Measurements from ENCODE around the gene HSD11B2.

HSD11B2 gene

DNA sequence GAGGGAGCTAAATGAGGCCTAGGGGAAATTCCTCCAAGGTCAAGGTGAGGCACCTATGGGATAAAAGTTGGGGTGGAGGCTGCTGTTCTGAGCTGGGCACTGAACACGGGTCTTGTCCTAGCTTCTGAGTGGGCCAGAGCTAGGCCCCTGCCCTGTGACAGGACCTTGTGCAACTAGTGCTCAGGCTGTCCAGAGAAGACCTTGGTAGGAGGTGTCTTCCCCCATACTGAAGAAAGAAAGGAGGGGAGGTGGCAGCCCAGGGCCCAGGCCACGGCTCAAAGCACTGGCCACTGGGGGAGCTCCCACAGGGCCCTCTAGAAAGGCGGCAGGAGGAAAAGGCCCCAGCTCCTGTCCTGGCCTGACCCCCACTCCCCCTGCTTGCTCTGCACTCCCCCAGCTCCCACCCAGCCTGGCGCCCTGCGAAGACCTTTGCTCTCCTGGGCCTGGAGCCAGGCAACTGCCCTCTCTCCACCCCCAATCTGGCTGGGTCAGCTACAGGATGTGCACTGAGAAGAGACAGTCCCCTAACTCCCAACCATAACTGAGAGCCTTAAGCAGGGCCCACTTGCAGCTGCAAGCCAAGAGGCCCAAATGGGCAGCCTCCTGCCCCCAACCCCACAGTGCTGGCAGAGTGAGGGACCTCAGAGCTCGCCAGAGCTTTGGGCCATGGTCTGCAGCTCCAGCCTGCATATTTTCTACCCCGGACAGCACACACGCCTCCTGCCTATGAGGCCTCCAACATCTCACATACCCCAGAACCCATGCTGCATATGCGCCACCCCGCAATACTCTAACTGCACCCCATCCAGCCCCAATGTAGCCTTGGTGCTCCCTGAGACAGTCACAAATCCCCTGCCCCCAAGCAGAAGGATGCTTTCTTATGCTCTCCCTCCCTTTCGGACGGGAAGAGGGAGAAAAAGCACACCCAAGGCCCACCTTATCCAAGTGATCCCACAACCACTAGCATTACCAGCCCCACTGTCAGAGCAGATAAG is 15.3 kb downstream of the HSD11B2 start:
- H3K4me3 ChIP-seq (ENCODE audit: low read depth, low read length), result no peak overlapping the region
- DNase-seq (ENCODE audit: low read depth), result no peak

DNA sequence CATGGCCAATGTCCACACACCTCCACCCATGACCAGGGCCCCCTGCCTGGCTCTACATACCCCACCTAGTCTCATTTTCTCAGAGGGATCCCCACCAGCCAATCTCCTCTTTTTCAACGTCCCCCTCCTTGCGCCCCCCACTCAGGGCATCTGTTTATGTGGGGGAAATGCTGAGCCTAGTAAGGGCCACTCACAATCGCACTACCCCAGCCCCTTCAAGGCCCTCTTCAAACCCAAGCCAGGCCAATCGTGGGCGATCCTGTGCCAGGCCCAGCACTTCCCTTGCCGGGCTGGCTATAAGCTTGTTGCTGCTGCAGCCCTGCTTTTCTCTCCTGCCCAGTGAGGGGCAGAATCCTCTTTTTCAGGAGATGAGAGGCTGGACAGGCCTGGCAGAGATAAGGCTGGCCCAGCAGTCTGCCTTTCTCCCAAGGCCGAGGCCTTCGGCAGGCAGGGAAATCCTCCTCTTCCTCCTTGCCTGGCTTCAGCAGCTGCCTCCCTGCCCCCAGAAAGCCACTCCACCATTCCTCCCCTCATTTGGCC is 16.1 kb downstream of the HSD11B2 start:
- DNase-seq (ENCODE audit: low read depth), result no peak
- H3K4me3 ChIP-seq (ENCODE audit: low read depth, low read length), result no peak overlapping the region

DNA sequence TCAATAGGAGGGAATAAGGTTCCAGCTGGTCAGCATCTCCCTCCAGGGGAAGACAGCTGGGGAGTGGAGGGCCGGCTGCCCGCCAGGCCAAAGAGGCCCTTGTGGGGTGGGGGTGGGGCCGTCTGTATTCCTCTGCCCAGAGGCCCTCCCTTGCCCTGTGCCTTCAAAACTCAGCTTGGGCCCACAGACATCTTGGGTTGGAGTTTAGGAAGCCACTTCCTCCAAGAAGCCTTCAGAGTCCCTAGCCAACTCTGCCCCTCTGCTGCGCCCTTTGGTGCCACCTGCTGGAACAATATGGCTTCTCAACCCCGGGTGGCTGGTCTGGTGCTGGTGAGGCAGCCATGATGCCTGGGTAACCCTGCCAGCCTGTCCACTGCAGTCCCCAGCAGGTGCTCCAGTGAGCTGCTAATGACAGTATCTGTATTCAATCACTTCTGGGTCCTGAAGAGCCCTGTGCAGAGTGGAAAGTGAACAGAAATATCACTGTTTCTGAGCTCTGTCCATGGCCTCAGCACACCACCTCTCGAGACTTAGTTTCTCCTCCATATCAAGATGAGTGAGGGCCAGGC is 16.7 kb downstream of the HSD11B2 start:
- no peak for DNase-seq (ENCODE audit: low read depth)
- no peak overlapping the region for H3K4me3 ChIP-seq (ENCODE audit: low read depth, low read length)

DNA sequence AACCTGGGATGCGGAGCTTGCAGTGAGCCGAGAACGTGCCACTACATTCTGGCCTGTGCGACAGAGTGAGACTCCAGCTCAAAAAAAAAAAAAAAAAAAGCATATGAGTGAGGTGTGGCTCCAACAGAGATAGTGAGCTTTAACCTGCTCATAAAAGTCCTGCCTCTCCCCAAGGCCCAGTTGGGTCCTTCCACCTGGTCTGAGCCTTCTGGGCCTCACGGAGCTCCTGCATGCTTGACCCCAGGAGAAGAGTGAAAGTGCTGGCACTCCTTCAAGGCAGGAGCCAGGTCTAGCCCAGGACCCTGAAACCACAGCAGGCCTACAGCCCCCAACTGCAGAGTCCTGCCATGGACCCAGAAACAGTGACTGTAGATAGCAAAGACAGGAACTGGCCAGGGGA is 17.7 kb downstream of the HSD11B2 start:
- H3K4me3 ChIP-seq (ENCODE audit: low read depth, low read length), result no peak overlapping the region

DNA sequence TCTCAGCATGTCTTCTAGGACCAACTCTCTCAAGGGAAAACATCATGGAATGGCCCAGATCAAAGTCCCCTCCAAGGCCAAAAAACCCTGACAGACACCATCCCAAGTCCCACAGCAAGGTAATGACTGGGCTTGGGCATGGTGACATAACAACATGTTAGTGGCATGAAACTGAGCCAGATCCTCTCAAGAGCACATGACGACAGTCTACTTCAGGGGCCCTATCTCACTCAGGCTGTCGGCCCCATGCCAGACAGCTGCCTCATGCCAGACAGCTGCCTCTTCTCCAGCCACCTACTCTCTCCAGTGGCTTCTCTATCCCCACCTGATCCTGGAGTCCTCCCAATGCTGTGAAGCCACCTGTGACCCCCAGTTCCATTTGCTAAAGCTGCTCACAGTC is 18.4 kb downstream of the HSD11B2 start:
- no peak overlapping the region for H3K4me3 ChIP-seq (ENCODE audit: low read depth, low read length)
- DNase-seq (ENCODE audit: low read depth), result no peak

More for the DNA sequence above, 17.7 kb downstream of the HSD11B2 start:
- DNase-seq (ENCODE audit: low read depth), result no peak

DNA sequence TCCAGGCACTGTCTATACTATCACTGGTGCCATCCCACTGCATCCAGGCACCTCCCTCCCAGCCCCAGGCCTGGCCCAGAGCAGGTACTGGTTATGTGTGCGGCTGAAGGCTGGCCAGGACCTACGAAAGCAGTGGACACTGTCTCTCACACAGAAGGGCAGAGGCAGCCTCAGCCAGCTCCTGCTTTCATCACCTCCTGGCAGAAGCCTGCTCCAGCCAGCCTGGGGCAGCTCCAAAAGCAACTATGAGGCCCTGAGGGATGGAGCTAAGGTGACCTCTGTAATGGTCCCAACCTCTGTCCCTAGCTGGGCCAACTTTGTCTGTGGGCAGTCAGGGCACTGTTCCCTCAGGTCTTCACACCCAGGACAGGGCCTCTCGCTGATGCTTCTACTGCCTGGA is 18.8 kb downstream of the HSD11B2 start:
- no peak overlapping the region for H3K4me3 ChIP-seq (ENCODE audit: low read depth, low read length)
- DNase-seq (ENCODE audit: low read depth), result no peak

DNA sequence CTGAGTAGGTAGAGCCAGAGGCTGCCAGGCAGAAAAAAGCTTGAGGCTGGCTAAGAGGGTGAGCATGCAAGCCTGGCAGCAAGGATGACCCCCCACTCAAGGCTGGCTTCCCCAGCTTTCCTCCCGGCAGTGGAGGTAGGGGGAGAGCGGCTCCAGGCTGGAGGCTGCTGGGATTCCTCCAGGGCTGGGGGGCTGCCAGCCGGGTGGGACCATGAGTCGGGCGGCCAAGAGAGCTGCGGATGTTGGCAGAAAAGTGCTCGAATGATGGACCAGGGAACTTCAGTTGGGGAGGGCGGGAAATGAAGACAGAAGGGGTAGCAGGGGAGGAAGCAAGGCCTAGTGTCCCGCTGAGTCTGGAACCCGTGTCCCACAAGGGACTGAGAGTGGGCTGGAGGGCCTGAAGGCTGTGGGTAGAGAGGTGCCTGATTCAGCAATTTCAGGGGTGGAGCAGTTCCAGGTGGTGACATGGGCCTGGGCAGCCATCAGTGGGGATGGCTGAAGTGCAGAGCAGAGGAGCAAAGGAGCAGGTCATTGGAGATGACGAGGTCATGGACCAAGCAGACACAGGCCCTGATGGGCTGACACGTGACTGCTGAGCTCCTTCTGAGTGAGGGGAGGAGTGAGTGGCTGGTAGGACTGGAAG is 20.3 kb downstream of the HSD11B2 start:
- no peak overlapping the region for H3K4me3 ChIP-seq (ENCODE audit: low read depth, low read length)
- DNase-seq (ENCODE audit: low read depth), result no peak

DNA sequence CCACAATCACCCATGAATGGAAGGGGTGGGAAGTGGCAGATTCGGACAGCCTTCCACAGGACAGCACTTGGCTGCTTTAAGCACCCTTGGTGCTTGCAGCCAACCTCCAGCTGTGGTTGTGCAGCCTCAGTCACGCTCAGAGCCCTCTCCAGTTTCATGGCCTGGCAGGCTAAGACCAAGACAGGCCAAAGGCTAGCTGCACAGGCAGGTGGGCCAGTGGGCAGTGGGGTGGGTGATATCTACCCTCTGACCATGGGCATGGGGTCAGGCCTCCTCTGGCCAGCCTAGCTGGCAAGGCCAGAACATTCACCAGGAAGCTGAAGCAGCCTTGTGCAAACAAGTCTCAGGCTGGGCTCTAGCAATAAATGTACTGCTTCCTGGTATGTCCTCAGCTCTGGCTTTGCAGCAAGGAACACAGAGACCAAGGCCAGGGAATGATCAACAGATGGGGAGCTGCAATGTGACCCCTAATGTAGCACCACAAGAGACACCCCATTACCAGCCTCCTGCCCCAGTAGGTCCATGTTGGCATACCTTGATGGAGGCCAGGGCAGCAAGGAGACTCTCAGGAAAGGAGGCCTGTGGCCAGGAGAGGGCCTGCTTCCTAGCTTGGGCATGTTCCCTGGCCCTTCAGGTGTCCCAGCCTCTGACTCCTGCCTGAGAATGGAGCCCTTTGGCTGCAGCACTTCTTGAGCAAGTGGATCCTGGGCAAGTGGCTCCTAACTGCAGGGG is 20.9 kb downstream of the HSD11B2 start:
- no peak for DNase-seq (ENCODE audit: low read depth)

DNA sequence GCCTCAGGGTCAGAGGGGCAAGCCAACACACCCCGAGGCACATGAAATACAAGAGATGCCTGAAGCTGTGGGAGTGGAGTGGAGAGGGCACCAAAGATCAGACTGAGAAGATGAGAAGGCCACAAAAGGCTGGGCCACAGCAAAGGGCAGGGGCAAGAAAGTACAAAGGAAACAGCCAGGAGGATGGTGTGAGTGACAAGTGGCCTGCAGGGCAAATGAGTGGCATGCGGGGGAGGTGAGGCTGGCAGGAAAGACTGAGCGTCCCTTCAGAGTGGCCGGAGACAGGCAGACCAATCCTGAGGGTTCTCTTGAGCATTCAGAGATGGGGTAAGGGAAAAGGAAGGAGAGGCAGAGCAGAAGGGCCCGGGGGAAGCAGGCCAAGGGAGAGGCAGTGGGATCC is 23.2 kb downstream of the HSD11B2 start:
- H3K4me3 ChIP-seq (ENCODE audit: low read depth, low read length), result no peak overlapping the region
- DNase-seq (ENCODE audit: low read depth), result no peak

More for the DNA sequence above, 20.9 kb downstream of the HSD11B2 start:
- no peak overlapping the region for H3K4me3 ChIP-seq (ENCODE audit: low read depth, low read length)

DNA sequence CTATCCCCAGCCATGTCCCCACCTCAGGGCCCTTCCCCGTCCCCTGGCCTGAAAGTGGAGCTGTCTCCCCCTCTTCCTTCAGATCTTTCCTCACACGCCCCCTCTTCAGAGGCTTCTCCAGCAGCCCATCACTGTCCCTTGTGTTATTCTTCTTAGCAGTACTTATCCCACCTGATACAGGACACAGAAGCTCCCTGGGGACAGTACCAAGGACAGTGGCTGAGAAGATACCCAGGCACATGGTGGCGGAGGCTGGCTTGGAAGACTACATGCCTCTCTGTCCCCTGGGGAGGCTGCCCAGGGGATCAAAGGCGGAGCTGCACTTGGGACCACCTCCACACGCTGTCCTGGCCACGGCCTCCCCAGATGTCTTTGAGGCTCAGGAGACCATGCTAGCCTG is 23.9 kb downstream of the HSD11B2 start:
- DNase-seq (ENCODE audit: low read depth), result no peak
- no peak overlapping the region for H3K4me3 ChIP-seq (ENCODE audit: low read depth, low read length)

DNA sequence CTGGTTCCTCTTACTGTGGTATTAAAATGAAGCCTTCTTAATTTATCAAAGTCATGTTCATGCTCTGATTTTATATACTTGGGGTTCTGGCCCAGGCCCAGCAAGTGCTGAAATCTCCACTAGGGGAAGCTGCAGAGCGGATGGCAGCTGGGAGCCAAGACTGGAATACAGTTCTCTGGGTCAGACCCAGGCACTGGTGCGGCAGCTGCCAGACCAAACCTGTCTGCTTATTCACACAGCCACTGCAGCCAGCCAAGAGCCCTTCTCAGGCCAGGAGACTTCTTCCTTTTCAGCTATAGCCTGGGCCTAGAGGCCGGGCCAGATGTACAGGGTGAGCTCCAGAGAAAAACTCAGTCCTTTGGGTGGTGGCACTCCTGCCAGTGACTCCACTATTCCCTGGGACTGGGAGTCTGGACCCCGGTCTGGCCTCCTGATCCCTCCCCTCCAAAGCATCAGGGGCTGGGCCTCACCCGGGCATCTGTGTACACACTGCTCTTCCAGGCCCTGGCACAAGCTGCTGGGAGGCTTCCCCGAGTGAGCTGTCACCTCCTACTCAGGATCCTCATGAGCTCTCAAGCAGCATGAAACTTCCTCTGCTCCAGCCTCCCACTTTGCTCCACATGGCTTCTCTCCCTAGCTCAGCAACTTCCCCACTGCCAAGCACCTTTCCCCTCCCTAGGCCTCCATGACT is 25.6 kb downstream of the HSD11B2 start:
- H3K4me3 ChIP-seq (ENCODE audit: low read depth, low read length), result no peak overlapping the region
- no peak for DNase-seq (ENCODE audit: low read depth)

DNA sequence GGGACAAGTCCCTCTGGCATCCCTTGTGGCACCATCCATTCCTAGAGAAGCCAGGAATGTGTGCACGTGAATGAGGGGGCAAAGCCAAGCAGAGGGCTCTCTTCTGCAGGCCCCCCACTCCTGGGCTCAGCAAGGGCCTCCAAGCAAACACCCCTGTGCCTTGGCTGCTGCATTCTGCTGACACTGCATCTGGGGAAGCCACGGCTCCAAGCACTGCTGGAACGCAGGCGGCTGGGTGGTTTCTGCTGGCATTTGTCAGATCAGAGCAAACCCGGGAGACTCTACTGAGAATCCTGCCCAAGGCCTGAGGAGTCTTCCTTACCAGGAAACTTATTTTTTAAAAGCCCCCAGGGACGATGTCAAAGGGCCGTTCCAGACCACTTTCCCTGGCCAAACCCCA is 26.7 kb downstream of the HSD11B2 start:
- no peak overlapping the region for H3K4me3 ChIP-seq (ENCODE audit: low read depth, low read length)
- DNase-seq (ENCODE audit: low read depth), result no peak

DNA sequence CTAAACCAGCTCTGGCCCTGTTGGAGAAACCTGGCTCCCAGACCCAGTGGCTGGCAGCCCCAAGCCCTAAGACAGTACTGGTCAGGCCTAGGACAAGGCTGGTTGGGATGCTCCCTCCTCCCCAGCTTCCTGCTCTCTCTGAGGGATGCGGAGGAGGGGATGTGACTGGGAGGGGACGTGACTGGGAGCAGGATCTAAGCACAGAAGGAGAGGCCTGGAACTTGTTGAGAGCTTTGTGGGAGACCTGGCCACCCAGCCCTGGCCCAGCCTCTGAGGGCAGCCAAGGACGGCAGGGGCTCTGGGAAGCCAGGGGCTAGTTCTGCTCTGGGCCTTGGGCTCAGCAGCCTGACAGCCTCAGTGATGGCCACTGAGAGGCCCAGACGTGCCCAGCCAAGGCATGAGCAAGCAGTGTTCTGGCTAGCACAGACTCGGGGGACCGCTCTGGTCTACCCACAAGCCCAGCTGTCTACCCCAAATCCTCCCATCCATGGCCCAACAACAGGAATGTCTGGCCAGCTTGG is 27.3 kb downstream of the HSD11B2 start:
- H3K4me3 ChIP-seq (ENCODE audit: low read depth, low read length), result no peak overlapping the region
- no peak for DNase-seq (ENCODE audit: low read depth)

DNA sequence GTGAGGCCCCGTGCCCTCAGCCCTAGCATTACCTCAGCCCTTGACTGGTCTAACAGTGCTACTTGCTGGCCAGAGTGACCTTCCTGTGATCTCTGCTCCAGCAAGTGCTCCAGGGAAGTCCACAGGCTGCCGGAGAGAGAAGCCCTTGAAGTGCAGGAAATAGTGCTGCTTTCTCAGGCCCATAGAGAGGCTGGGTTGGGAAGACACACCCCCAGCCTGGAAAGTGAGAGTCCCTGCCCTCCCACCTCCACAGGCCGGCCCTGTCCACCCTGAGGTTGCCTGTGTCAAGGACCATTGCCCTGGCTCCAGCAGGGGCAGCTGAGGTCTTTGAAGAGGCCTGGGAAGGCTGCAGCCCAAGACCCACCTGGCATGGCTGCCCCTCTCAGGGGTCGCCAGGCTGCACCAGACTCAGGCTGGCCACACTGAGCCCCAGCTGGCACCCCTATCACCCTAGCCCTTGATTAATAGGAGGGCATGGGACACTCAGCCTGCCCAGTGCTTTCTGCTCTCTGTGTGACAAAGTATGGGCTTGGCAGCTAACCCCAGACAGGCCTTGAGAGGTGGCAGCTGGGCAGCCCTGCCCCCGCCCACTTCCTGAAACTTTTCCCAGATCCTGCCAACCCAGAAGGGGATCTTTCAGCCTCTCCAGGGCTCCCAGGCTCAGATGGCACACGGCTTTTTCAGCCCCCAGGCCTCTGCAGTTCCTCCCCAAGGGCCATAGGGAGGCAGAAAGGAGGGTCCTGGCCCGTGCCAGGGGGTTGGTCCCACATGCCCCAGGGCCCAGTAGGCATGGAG is 28.3 kb downstream of the HSD11B2 start:
- H3K4me3 ChIP-seq (ENCODE audit: low read depth, low read length), result no peak overlapping the region
- no peak for DNase-seq (ENCODE audit: low read depth)

DNA sequence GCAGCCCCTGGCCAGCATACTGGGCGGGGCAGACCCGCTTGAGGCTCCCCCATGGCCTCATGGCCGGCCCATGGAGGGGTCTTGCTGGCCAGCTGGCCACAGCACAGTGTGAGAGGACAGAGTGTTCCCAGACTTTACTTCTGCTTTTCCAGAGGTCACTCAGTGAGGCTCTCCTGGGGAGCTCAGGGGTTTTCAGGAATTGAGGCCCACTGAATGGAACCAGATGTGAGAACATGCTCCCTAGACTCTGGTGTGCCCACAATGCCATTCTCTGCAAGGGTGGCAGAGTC is 28.9 kb downstream of the HSD11B2 start:
- no peak for DNase-seq (ENCODE audit: low read depth)
- no peak overlapping the region for H3K4me3 ChIP-seq (ENCODE audit: low read depth, low read length)

DNA sequence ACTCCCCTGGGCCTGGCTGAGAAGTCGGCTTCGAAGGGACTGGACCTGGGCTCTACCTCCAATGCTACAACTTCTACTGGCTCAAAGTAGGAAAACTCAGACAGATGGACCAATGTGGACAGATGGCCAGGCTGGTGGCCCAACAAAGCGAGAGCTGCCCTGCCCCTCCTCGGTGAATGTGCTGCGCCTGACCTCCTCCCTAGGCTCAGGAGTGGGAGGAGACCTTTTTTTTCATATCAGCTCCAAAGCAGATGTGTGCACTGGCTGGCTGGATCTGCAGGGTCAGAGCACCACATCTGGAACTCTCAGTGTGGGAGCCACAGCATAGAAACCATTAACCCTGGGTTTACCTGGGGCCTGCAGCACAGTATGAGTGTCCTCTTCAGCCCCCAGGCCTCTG is 29.2 kb downstream of the HSD11B2 start:
- DNase-seq (ENCODE audit: low read depth), result no peak
- no peak overlapping the region for H3K4me3 ChIP-seq (ENCODE audit: low read depth, low read length)

DNA sequence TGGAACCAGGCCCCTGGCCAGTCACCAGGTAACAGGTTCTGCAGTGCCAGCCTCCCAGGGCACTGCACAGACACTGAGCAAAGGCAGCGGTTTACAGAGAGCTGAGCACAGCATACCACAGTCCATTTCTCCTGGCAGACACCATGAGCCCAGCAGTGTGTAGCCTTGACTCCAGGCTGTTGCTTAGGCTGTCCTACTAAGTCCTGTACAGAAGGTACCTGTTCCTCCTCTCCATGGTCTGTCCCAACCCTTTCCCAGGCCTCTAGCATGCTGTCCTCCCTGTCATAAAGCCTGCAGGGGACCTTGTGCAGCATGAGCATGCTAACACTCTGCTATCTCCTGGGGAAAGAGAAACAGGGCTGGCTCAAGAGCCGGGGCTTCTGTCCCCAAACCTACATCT is 30.0 kb downstream of the HSD11B2 start:
- no peak overlapping the region for H3K4me3 ChIP-seq (ENCODE audit: low read depth, low read length)
- no peak for DNase-seq (ENCODE audit: low read depth)

DNA sequence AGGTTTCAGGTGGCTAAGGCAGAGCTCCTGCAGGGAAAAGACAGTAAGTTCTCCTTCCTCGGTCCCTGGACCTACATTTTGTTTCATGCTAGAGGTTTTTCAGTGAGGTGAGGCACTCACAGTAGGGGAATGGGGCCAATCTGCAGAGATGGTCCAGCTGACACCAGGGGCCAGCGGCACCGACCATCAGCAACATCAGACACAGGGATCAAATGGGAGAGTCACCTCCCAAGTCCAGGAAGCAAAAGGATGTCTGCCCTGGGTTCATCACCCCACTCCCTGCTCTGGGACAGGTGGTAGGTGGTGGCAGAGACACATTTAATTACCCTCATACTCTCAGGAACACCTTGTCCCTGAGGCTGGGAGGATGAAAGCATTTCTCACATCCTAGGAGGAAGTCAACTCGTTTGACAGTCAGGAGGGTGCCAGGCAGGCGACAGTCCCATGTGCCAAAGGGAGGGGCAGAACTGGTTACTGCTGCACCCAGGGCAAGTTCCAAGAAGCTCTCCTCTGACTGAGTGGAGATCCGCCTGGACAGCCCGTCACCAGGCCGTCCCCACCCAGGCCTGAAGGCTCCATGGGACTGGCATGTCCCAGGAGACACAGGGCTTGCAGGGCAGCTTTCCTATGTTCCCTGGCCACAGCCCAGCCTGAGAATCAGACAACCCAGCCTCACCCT is 30.8 kb downstream of the HSD11B2 start:
- no peak overlapping the region for H3K4me3 ChIP-seq (ENCODE audit: low read depth, low read length)
- DNase-seq (ENCODE audit: low read depth), result no peak

Measured in skeletal muscle cell (primary cell).